Panc1 (cell line): Measurements from ENCODE around the gene PKP1. TPM values are rescaled to one million over a fixed set of nuclear protein-coding genes. Genes with fewer than 3 reads are reported as not detected.

ENCODE experiments used
- ATAC-seq: fragments of 200-7000 bp; cut with Tn5 transposase; 2 replicates; pipeline ENCODE4 v1.9.1; 2020; ENCODE audit warnings: mild to moderate bottlenecking, moderate library complexity
- BruUV-seq: library from RNA; stranded (reverse); fragments of 400-500 nt; replicated peaks from 2 replicates; lab custom pipeline; 2021; lab: Mats Ljungman, UMichigan
- CTCF ChIA-PET: fragments of 300-600 bp; sonication (Branson Sonifier 250); formaldehyde crosslinking; loops from one replicate; lab custom pipeline; 2022; ENCODE audit warnings: antibody characterized with exemption; lab: Charles Lee
- POLR2A ChIA-PET: fragments of 300-600 bp; sonication (Branson Sonifier 250); formaldehyde crosslinking; loops from one replicate; lab custom pipeline; 2022; ENCODE audit warnings: antibody characterized with exemption; lab: Charles Lee
- DNase-seq: peaks from one replicate; pipeline ENCODE4 v3.0.0-alpha.2; 2010; ENCODE audit warnings: low read depth, low spot score
- H3K27ac ChIP-seq: 2 replicates; pipeline ENCODE4 v1.5.1; 2011; ENCODE audit warnings: mild to moderate bottlenecking, low read length, inconsistent platforms
- H3K27me3 ChIP-seq: fragments of 200-500 bp; sonication (Bioruptor generic); 2 replicates; pipeline ENCODE4 v1.6.0; 2014; ENCODE audit warnings: low read length, inconsistent platforms; ENCODE audit not compliant: control insufficient read depth, insufficient read depth
- H3K36me3 ChIP-seq: fragments of 200-500 bp; sonication (Bioruptor generic); 2 replicates; pipeline ENCODE4 v1.5.1; 2014; ENCODE audit warnings: inconsistent platforms, mild to moderate bottlenecking, low read length, moderate library complexity; ENCODE audit not compliant: control insufficient read depth, insufficient read depth
- H3K4me1 ChIP-seq: 2 replicates; pipeline ENCODE4 v1.5.1; 2011; ENCODE audit warnings: inconsistent platforms, mild to moderate bottlenecking, low read length, moderate library complexity; ENCODE audit not compliant: control insufficient read depth, insufficient read depth
- H3K4me3 ChIP-seq, 2 experiments: 2 replicates each; pipeline ENCODE4 v1.5.1; 2011 to 2012; ENCODE audit warnings: low read depth in 2 of 2, low read length in 2 of 2, mild to moderate bottlenecking in 2 of 2, inconsistent platforms in 1 of 2, moderate library complexity in 1 of 2
- H3K9me3 ChIP-seq: fragments of 200-500 bp; sonication (Bioruptor generic); 2 replicates; pipeline ENCODE4 v1.5.1; 2014; ENCODE audit warnings: low read depth, mild to moderate bottlenecking, inconsistent platforms, low read length, moderate library complexity; ENCODE audit not compliant: control insufficient read depth, insufficient read depth
- POLR2AphosphoS5 ChIP-seq: IDR thresholded peaks from 2 replicates; pipeline ENCODE4 v1.6.1; 2012; ENCODE audit warnings: mild to moderate bottlenecking, low read depth, low read length, moderate library complexity
- SIN3A ChIP-seq: IDR thresholded peaks from 2 replicates; pipeline ENCODE4 v1.6.1; 2012; ENCODE audit warnings: low read depth, mild to moderate bottlenecking, low read length, moderate library complexity, borderline replicate concordance; ENCODE audit not compliant: insufficient read depth
- TCF7L2 ChIP-seq: IDR thresholded peaks from 2 replicates; pipeline ENCODE4 v1.6.1; 2011; ENCODE audit warnings: mild to moderate bottlenecking, low read depth, low read length, inconsistent platforms
- in situ Hi-C: cut with HindIII; loops from 2 replicates; pipeline ENCODE4 v1.10.0; 2016; ENCODE audit warnings: low sequenced_read_pairs, low pct_unique_long_range_greater_than_20kb
- intact Hi-C: fragments of 100-400 bp; cut with micrococcal nuclease; formaldehyde crosslinking; loops from one replicate; pipeline ENCODE4 v1.10.0; 2022; ENCODE audit not compliant: unreplicated experiment
- total RNA-seq: library from RNA; stranded (reverse); gene quantifications from one replicate; pipeline ENCODE4 v1.2.1, GENCODE V29; 2021; ENCODE audit not compliant: unreplicated experiment
- TF ChIP-seq, protein P1 (sequence below), 2 experiments: IDR thresholded peaks; 2 replicates each; pipeline ENCODE4 v1.6.1; 2011 to 2012; ENCODE audit warnings: low read depth in 2 of 2, control low read depth in 1 of 2, low read length in 1 of 2, mild to moderate bottlenecking in 1 of 2, moderate library complexity in 1 of 2; ENCODE audit not compliant: insufficient read depth in 1 of 2
- TF ChIP-seq, protein P2 (sequence below): fragments of 450-650 bp; IDR thresholded peaks from 2 replicates; pipeline ENCODE4 v1.5.1; 2017; ENCODE audit warnings: mild to moderate bottlenecking

PKP1 gene
- total RNA-seq, 1 experiment from 2014 or later, result 0.44 TPM

DNA sequence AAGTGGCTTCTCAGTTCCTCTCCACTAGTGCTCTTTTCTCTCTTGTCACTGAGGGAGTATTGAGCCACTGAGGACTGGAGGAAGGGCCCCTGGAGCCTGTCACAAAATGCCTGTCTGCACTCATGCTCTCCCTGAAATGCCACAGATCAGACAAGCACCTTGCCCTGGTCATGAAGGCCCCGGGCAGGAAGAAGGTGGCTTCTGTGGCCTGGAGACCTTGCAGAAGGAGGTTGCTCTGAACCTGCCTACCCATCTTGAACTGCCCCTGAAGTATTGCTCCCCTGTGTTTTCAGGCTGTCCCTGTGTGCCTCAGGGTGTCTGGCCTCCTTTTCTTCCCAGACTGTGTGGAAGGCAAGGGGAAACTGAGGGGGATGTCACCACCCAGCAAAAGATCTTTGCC is 3.1 kb downstream of the PKP1 start:
- DNase-seq, result no peak
- Histone ChIP-seq H3K36me3 (no peaks in the 10 kb centered on the region), H3K9me3 (no peaks in the 10 kb centered on the region), H3K4me3 (no peak overlapping the region), H3K4me1 (no peaks in the 10 kb centered on the region), H3K27me3 (no peaks in the 10 kb centered on the region), H3K27ac (no peak overlapping the region)
- no peak for ATAC-seq
- CTCF ChIA-PET, result no interaction called here
- TF ChIP-seq, protein P1, sequence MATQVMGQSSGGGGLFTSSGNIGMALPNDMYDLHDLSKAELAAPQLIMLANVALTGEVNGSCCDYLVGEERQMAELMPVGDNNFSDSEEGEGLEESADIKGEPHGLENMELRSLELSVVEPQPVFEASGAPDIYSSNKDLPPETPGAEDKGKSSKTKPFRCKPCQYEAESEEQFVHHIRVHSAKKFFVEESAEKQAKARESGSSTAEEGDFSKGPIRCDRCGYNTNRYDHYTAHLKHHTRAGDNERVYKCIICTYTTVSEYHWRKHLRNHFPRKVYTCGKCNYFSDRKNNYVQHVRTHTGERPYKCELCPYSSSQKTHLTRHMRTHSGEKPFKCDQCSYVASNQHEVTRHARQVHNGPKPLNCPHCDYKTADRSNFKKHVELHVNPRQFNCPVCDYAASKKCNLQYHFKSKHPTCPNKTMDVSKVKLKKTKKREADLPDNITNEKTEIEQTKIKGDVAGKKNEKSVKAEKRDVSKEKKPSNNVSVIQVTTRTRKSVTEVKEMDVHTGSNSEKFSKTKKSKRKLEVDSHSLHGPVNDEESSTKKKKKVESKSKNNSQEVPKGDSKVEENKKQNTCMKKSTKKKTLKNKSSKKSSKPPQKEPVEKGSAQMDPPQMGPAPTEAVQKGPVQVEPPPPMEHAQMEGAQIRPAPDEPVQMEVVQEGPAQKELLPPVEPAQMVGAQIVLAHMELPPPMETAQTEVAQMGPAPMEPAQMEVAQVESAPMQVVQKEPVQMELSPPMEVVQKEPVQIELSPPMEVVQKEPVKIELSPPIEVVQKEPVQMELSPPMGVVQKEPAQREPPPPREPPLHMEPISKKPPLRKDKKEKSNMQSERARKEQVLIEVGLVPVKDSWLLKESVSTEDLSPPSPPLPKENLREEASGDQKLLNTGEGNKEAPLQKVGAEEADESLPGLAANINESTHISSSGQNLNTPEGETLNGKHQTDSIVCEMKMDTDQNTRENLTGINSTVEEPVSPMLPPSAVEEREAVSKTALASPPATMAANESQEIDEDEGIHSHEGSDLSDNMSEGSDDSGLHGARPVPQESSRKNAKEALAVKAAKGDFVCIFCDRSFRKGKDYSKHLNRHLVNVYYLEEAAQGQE (IDR thresholded peaks at IDR 0.05; ENCODE audit: insufficient read depth in 1 of 2, low read depth in 2 of 2, low read length in 1 of 2), result no peak
- TF ChIP-seq SIN3A (no peak), POLR2AphosphoS5 (no peak)
- POLR2A ChIA-PET, result no interaction called here
- in situ Hi-C loops, result no loop called here
- intact Hi-C loops, result no loop called here
- BruUV-seq, result no TSS peak

DNA sequence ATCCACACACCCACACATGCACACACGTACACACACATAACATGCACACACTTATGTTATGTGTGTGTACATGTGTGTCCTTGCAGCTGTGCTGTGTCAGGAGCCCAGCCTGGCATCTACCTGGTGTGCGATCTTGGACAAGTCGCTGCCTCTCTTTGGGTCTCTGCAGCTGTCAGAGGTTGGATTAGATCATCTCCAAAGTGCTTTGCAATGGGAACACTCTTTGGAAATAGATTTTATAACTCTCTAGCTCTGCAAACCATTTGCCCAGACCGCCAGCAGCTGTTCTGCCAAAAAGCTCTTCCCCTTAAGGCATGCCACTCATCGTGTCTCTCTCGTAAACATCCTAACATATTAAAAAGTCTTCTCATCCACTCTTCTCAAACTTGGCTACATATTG is 4.7 kb downstream of the PKP1 start:
- no peak for ATAC-seq
- Histone ChIP-seq H3K4me3 (no peak overlapping the region), H3K27ac (no peak overlapping the region), H3K9me3 (no peaks in the 10 kb centered on the region), H3K4me1 (no peaks in the 10 kb centered on the region), H3K36me3 (no peaks in the 10 kb centered on the region), H3K27me3 (no peaks in the 10 kb centered on the region)
- ChIA-PET CTCF (no interaction called here), POLR2A (no interaction called here)
- TF ChIP-seq TCF7L2, result no peak
- no peak for TF ChIP-seq POLR2AphosphoS5
- TF ChIP-seq, protein P2, sequence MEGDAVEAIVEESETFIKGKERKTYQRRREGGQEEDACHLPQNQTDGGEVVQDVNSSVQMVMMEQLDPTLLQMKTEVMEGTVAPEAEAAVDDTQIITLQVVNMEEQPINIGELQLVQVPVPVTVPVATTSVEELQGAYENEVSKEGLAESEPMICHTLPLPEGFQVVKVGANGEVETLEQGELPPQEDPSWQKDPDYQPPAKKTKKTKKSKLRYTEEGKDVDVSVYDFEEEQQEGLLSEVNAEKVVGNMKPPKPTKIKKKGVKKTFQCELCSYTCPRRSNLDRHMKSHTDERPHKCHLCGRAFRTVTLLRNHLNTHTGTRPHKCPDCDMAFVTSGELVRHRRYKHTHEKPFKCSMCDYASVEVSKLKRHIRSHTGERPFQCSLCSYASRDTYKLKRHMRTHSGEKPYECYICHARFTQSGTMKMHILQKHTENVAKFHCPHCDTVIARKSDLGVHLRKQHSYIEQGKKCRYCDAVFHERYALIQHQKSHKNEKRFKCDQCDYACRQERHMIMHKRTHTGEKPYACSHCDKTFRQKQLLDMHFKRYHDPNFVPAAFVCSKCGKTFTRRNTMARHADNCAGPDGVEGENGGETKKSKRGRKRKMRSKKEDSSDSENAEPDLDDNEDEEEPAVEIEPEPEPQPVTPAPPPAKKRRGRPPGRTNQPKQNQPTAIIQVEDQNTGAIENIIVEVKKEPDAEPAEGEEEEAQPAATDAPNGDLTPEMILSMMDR, result no peak
- TF ChIP-seq, protein P1 (IDR thresholded peaks at IDR 0.05; ENCODE audit: insufficient read depth in 1 of 2, low read depth in 2 of 2, low read length in 1 of 2), result no peak
- TF ChIP-seq SIN3A, result no peak
- no peak for DNase-seq
- in situ Hi-C loops, result no loop called here
- intact Hi-C loops, result no loop called here
- BruUV-seq, result no TSS peak
